ENCODE measurements around the gene CACYBP. TPM values are rescaled to one million over a fixed set of nuclear protein-coding genes. Genes with fewer than 3 reads are reported as not detected.

Gene CACYBP
- total and polyA plus RNA-seq, 2 of the 13 experiments (the other 11 are each of a cell fraction or from before 2014, with no cell fraction given), result 18.4 to 183 TPM

DNA sequence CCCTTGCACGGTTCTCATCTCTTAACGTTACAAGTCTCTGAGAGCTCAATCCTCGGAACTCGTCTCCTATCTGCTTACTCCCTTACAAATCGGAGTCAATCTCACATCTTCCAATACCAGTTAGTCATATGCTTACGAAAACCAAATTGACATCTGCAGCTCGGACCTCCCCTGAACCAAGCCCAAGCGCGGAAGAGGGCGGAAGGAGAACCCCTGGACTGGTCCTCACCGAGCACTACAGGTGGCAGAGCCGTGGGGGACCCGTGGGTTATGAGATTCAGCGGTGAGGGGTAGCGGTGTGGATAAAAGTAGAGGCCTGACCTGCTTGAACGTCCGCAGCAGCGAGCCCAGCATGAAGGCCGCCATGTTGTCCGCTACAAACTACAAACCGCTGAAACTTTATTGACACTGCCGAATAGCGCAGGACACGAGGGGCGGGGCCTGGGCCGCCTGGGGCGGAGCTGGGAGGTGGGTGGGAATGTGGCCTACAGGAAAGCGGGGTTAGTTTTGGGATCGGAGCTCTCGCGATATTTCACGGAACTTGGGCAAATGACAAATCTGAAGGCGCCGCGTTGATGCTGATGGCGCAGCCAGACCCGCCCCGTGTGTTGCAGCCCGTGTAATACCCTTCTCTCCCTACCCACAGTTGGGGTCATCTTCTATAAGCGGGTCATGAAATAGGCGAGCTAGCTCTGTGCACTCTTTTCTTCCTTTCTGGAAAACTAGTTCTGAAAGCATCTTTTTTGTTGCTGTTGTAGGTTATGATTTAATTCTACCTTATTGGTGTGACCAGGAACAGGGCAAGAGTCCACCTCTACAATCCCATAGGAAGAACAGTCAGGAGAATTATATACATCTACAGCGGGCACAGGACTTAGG is 23.5 kb downstream of the CACYBP start, which contains the start of gene MRPS14 (continued):
- TF ChIP-seq, protein P1, sequence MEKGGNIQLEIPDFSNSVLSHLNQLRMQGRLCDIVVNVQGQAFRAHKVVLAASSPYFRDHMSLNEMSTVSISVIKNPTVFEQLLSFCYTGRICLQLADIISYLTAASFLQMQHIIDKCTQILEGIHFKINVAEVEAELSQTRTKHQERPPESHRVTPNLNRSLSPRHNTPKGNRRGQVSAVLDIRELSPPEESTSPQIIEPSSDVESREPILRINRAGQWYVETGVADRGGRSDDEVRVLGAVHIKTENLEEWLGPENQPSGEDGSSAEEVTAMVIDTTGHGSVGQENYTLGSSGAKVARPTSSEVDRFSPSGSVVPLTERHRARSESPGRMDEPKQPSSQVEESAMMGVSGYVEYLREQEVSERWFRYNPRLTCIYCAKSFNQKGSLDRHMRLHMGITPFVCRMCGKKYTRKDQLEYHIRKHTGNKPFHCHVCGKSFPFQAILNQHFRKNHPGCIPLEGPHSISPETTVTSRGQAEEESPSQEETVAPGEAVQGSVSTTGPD (CRISPR knock-in tag; IDR thresholded peaks at IDR 0.05), result no peak
- no peak for TF ChIP-seq ZNF34 (CRISPR knock-in tag; IDR thresholded peaks at IDR 0.05; ENCODE audit: borderline replicate concordance)
- TF ChIP-seq ZNF556 (CRISPR knock-in tag; IDR thresholded peaks at IDR 0.05; ENCODE audit: borderline replicate concordance), result no peak; the same call in 1 of the 2 replicates
- TF ChIP-seq CHCHD3 (CRISPR knock-in tag; IDR thresholded peaks at IDR 0.05), result no peak
- no peak for TF ChIP-seq HOXD1 (CRISPR knock-in tag; IDR thresholded peaks at IDR 0.05)
- TF ChIP-seq, protein P2, sequence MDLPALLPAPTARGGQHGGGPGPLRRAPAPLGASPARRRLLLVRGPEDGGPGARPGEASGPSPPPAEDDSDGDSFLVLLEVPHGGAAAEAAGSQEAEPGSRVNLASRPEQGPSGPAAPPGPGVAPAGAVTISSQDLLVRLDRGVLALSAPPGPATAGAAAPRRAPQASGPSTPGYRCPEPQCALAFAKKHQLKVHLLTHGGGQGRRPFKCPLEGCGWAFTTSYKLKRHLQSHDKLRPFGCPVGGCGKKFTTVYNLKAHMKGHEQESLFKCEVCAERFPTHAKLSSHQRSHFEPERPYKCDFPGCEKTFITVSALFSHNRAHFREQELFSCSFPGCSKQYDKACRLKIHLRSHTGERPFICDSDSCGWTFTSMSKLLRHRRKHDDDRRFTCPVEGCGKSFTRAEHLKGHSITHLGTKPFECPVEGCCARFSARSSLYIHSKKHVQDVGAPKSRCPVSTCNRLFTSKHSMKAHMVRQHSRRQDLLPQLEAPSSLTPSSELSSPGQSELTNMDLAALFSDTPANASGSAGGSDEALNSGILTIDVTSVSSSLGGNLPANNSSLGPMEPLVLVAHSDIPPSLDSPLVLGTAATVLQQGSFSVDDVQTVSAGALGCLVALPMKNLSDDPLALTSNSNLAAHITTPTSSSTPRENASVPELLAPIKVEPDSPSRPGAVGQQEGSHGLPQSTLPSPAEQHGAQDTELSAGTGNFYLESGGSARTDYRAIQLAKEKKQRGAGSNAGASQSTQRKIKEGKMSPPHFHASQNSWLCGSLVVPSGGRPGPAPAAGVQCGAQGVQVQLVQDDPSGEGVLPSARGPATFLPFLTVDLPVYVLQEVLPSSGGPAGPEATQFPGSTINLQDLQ (CRISPR knock-in tag; IDR thresholded peaks at IDR 0.05), result no peak
- TF ChIP-seq, protein P3, sequence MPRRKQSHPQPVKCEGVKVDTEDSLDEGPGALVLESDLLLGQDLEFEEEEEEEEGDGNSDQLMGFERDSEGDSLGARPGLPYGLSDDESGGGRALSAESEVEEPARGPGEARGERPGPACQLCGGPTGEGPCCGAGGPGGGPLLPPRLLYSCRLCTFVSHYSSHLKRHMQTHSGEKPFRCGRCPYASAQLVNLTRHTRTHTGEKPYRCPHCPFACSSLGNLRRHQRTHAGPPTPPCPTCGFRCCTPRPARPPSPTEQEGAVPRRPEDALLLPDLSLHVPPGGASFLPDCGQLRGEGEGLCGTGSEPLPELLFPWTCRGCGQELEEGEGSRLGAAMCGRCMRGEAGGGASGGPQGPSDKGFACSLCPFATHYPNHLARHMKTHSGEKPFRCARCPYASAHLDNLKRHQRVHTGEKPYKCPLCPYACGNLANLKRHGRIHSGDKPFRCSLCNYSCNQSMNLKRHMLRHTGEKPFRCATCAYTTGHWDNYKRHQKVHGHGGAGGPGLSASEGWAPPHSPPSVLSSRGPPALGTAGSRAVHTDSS (CRISPR knock-in tag; conservative IDR thresholded peaks at IDR 0.05), result no peak
- no peak for TF ChIP-seq CENPX (CRISPR knock-in tag; IDR thresholded peaks at IDR 0.05)
- TF ChIP-seq SIX4 (CRISPR knock-in tag; IDR thresholded peaks at IDR 0.05), result 0 out of 2 replicates have a peak, but pooled peaks have one; percentile 32
- TF ChIP-seq ZNF468 (CRISPR knock-in tag; IDR thresholded peaks at IDR 0.05), result no peak
- TF ChIP-seq ZNF562 (CRISPR knock-in tag; IDR thresholded peaks at IDR 0.05; ENCODE audit: borderline replicate concordance), result no peak
- TF ChIP-seq ZC3H13 (CRISPR knock-in tag; IDR thresholded peaks at IDR 0.05), result 0 out of 2 replicates have a peak, but pooled peaks have one; percentile 28
- no peak for TF ChIP-seq ZNF382 (CRISPR knock-in tag; IDR thresholded peaks at IDR 0.05; ENCODE audit: borderline replicate concordance)
- TF ChIP-seq FOSL1 (CRISPR knock-in tag; IDR thresholded peaks at IDR 0.05; ENCODE audit: borderline replicate concordance), result 0 out of 2 replicates have a peak, but pooled peaks have one; percentile 15
- TF ChIP-seq KAT8 (CRISPR knock-in tag; IDR thresholded peaks at IDR 0.05), result peak; percentile 96
- no peak for TF ChIP-seq ZNF383 (CRISPR knock-in tag; IDR thresholded peaks at IDR 0.05; ENCODE audit: borderline replicate concordance)
- TF ChIP-seq ZMYM4 (CRISPR knock-in tag; IDR thresholded peaks at IDR 0.05), result peak; percentile 99
- TF ChIP-seq ZNF430 (CRISPR knock-in tag; IDR thresholded peaks at IDR 0.05), result 0 out of 2 replicates have a peak, but pooled peaks have one; percentile 41
- no peak for TF ChIP-seq HMGA1 (CRISPR knock-in tag; conservative IDR thresholded peaks at IDR 0.05)
- TF ChIP-seq NCOA2 (CRISPR knock-in tag; IDR thresholded peaks at IDR 0.05), result peak; percentile 37
- peak; percentile 46; the same call in 1 of the 2 replicates for TF ChIP-seq NFYB (CRISPR knock-in tag; IDR thresholded peaks at IDR 0.05)
- no peak for TF ChIP-seq KDM6A (CRISPR knock-in tag; IDR thresholded peaks at IDR 0.05; ENCODE audit: low read depth)
- TF ChIP-seq SNRNP70 (IDR thresholded peaks at IDR 0.05; ENCODE audit: low read depth, low read length), result no peak
- TF ChIP-seq, protein P4, sequence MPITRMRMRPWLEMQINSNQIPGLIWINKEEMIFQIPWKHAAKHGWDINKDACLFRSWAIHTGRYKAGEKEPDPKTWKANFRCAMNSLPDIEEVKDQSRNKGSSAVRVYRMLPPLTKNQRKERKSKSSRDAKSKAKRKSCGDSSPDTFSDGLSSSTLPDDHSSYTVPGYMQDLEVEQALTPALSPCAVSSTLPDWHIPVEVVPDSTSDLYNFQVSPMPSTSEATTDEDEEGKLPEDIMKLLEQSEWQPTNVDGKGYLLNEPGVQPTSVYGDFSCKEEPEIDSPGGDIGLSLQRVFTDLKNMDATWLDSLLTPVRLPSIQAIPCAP (CRISPR knock-in tag; IDR thresholded peaks at IDR 0.05; ENCODE audit: low read depth), result no peak

Measured in HepG2 (cell line).